ENCODE measurements around the gene MYO15A.

DNA sequence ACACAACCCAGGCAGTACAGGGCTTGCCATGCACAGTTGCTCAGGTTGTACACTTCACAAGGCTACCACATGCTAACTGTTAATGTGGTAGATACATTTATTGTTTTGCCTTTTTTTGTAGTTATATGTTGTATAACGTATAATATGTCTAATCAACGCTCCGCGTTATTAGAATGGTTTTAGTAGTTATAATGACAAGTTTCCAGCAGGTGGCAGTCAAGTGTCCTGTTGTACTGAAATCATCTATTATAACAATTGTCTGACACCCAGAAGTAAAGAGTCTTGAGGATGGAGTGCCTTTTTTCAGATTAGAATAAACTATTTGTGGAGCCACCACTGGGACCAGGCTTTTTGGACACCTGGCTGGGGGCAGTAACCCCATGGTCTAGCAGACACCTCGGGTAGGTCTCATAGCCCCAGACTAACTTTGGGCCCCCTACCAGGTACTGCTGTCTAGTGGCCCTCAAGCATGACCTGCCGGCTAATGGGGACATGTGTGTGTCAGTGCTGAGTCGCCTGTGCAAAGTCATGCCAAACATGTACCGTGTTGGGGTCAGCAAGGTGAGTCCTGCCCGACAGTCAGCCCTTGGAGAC lies 32.8 kb downstream of the MYO15A start:
- TF ChIP-seq, protein P1, sequence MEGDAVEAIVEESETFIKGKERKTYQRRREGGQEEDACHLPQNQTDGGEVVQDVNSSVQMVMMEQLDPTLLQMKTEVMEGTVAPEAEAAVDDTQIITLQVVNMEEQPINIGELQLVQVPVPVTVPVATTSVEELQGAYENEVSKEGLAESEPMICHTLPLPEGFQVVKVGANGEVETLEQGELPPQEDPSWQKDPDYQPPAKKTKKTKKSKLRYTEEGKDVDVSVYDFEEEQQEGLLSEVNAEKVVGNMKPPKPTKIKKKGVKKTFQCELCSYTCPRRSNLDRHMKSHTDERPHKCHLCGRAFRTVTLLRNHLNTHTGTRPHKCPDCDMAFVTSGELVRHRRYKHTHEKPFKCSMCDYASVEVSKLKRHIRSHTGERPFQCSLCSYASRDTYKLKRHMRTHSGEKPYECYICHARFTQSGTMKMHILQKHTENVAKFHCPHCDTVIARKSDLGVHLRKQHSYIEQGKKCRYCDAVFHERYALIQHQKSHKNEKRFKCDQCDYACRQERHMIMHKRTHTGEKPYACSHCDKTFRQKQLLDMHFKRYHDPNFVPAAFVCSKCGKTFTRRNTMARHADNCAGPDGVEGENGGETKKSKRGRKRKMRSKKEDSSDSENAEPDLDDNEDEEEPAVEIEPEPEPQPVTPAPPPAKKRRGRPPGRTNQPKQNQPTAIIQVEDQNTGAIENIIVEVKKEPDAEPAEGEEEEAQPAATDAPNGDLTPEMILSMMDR (IDR thresholded peaks at IDR 0.05; ENCODE audit: poor library complexity), result peak; percentile 67
- no peak for TF ChIP-seq EZH2phosphoT487 (IDR thresholded peaks at IDR 0.05; ENCODE audit: low read depth, severe bottlenecking, unreplicated experiment)
- no peak for TF ChIP-seq EZH2 (IDR thresholded peaks at IDR 0.05; ENCODE audit: borderline replicate concordance)

Data from hepatocyte (in vitro differentiated cells).